ENCODE results near the gene OSMR. TPM values are rescaled to one million over a fixed set of nuclear protein-coding genes. Genes with fewer than 3 reads are reported as not detected.

OSMR gene
- total and polyA plus RNA-seq, 2 donors (not counting 3 experiments of a cell fraction or from before 2014, with no cell fraction given) = 6.1 to 19.7 TPM

DNA sequence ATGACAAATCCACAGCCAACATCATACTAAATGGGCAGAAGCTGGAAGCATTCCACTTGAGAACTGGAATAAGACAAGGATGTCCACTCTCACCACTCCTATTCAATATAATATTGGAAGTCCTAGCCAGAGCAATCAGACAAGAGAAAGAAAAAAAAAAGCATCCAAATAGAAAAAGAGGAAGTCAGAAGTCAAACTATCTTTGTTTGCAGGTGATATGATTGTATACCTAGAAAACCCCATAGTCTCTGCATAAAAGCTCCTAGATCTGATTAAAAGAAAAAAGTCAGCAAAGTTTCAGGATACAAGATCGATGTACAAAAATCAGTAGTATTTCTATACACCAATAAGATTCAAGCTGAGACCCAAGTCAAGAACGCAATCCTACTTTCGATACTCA lies 66.1 kb downstream of the OSMR start:
- Histone ChIP-seq H3K9me1 (replicated peaks; ENCODE audit: control insufficient read depth, extremely low read depth, insufficient read depth, low read length) (no peaks in the 10 kb centered on the region), H3K79me2 (ENCODE audit: control insufficient read depth, insufficient read depth, low read length) (no peaks in the 10 kb centered on the region), H3K36me3 (ENCODE audit: control insufficient read depth in 2 of 2, extremely low read depth in 1 of 2, insufficient read depth in 2 of 2, low read length in 2 of 2) (no peaks in the 10 kb centered on the region), H3K27me3 (ENCODE audit: control insufficient read depth in 2 of 2, insufficient read depth in 2 of 2, low read length in 2 of 2) (no peaks in the 10 kb centered on the region), H3K4me2 (ENCODE audit: insufficient read depth, low read length) (no peak overlapping the region), H2AFZ (ENCODE audit: low read depth, low read length) (no peak overlapping the region), H3K9me3 (replicated peaks; ENCODE audit: control insufficient read depth, insufficient read depth, low read length) (no peaks in the 10 kb centered on the region), H3K4me1 (ENCODE audit: control insufficient read depth, extremely low read depth, insufficient read depth, low read length) (no peaks in the 10 kb centered on the region), H3K4me3 (replicated peaks in 1 of 3; ENCODE audit: insufficient read depth in 1 of 3, low read depth in 1 of 3, low read length in 3 of 3) (no peak overlapping the region), H3K9ac (replicated peaks; ENCODE audit: extremely low read depth, insufficient read depth, low read length) (no peak overlapping the region), H3K27ac (ENCODE audit: insufficient read depth, low read depth, low read length) (no peak overlapping the region), H4K20me1 (replicated peaks; ENCODE audit: control insufficient read depth, extremely low read depth, insufficient read depth, low read length) (no peaks in the 10 kb centered on the region)
- DNase-seq (ENCODE audit: low read depth, low spot score) = no peak
- ChIA-PET POLR2A (no interaction called here), CTCF (interaction anchor here (1.9 kb wide), 1 partner anchor 9 kb away, joined by 9 read pairs; no protein-coding TSS in a partner anchor)
- dilution Hi-C loops (cut with MboI; ENCODE audit: extremely low pct_ligation_motif_present, low sequenced_read_pairs) = no loop called here
- FAIRE-seq = no peak
- TF ChIP-seq POLR2A (IDR thresholded peaks at IDR 0.05; ENCODE audit: low read depth, low read length) (no peak), EZH2 (IDR thresholded peaks at IDR 0.05; ENCODE audit: borderline replicate concordance, low read depth, low read length, severe bottlenecking) (no peak)
- TF ChIP-seq, protein P1, sequence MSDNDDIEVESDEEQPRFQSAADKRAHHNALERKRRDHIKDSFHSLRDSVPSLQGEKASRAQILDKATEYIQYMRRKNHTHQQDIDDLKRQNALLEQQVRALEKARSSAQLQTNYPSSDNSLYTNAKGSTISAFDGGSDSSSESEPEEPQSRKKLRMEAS (IDR thresholded peaks at IDR 0.05; ENCODE audit: insufficient read depth, insufficient read length) = no peak
- intact Hi-C loops (cut with micrococcal nuclease) = no loop called here
- BruUV-seq (replicated peaks) = no TSS peak

DNA sequence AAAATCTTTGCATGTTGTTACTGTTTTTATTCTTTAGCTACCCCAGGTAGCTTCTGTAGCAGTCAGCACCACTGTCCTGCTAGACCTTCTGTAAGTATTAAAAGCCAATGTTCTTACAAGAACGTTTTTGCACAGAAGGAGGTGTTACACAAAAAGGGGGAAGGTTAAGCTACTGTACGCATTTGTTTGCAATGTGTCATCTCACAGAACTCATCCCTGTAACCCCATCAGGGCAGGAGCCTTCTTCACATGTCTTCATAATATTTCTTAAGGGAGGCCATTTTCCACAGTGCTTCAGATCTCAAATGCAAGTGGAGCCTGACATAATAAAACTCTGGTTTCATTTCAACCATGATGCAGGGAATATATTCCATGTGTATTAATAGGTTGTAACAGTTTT lies 67.9 kb downstream of the OSMR start:
- Histone ChIP-seq H3K9me3 (replicated peaks; ENCODE audit: control insufficient read depth, insufficient read depth, low read length) (no peaks in the 10 kb centered on the region), H3K27ac (ENCODE audit: insufficient read depth, low read depth, low read length) (no peak overlapping the region), H2AFZ (ENCODE audit: low read depth, low read length) (no peak overlapping the region), H3K4me1 (ENCODE audit: control insufficient read depth, extremely low read depth, insufficient read depth, low read length) (no peaks in the 10 kb centered on the region), H3K4me3 (replicated peaks in 1 of 3; ENCODE audit: insufficient read depth in 1 of 3, low read depth in 1 of 3, low read length in 3 of 3) (no peak overlapping the region), H4K20me1 (replicated peaks; ENCODE audit: control insufficient read depth, extremely low read depth, insufficient read depth, low read length) (no peaks in the 10 kb centered on the region), H3K36me3 (ENCODE audit: control insufficient read depth in 2 of 2, extremely low read depth in 1 of 2, insufficient read depth in 2 of 2, low read length in 2 of 2) (no peaks in the 10 kb centered on the region), H3K79me2 (ENCODE audit: control insufficient read depth, insufficient read depth, low read length) (no peaks in the 10 kb centered on the region), H3K4me2 (ENCODE audit: insufficient read depth, low read length) (no peak overlapping the region), H3K9me1 (replicated peaks; ENCODE audit: control insufficient read depth, extremely low read depth, insufficient read depth, low read length) (no peaks in the 10 kb centered on the region), H3K27me3 (ENCODE audit: control insufficient read depth in 2 of 2, insufficient read depth in 2 of 2, low read length in 2 of 2) (peaks cover 0 to 3% of the 10 kb centered on the region in 2 experiments), H3K9ac (replicated peaks; ENCODE audit: extremely low read depth, insufficient read depth, low read length) (no peak overlapping the region)
- DNase-seq (ENCODE audit: low read depth, low spot score) (no peak), FAIRE-seq (no peak)
- intact Hi-C loops (cut with micrococcal nuclease) = no loop called here
- ChIA-PET POLR2A (no interaction called here), CTCF (interaction anchor here (1.3 kb wide), 1 partner anchor 9 kb away, joined by 8 read pairs; no protein-coding TSS in a partner anchor)
- dilution Hi-C loops (cut with MboI; ENCODE audit: extremely low pct_ligation_motif_present, low sequenced_read_pairs) = no loop called here
- no TSS peak for BruUV-seq (replicated peaks)
- no peak for TF ChIP-seq POLR2A (IDR thresholded peaks at IDR 0.05; ENCODE audit: low read depth, low read length)
- no peak for TF ChIP-seq GATA2 (IDR thresholded peaks at IDR 0.05; ENCODE audit: insufficient read depth, insufficient read length, low read depth, low read length)
- TF ChIP-seq MYC (IDR thresholded peaks at IDR 0.05; ENCODE audit: low read depth, low read length) = no peak
- TF ChIP-seq JUN (IDR thresholded peaks at IDR 0.05; ENCODE audit: borderline replicate concordance, insufficient read depth, insufficient read length, low read depth) = no peak
